ENCODE results near the gene DCST2. TPM values are rescaled to one million over a fixed set of nuclear protein-coding genes. Genes with fewer than 3 reads are reported as not detected.

DCST2 gene
- total and polyA plus RNA-seq, 2 donors (not counting 3 experiments of a cell fraction or from before 2014, with no cell fraction given): 0.29 to 0.51 TPM

DNA sequence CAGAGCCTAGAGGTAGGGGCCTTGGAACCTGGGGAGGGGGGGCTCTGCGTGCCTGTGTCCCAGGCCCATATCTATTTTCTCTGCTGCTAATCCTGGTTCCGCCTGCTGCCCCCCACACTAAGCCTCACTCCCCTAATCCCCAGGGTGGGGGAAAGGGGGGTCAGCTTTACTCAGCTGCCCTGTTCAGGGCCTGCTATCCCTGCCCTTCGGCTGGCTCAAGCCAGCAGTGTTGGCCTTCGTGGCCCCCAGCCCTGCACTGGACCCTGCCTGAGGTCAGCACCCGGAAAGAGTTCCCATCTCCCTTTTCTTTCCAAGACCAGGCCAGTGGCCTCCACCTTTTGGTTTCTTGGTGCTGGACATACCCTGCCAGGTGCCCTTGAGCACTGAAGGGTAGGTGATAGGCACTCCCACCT, 22.6 kb downstream of the DCST2 start:
- no TSS peak for BruUV-seq (replicated peaks)
- no peaks in the 10 kb centered on the region for H3K9me3 ChIP-seq (replicated peaks; ENCODE audit: control insufficient read depth, insufficient read depth, low read length)
- no peak overlapping the region for H3K27ac ChIP-seq (ENCODE audit: insufficient read depth, low read depth, low read length)
- no peaks in the 10 kb centered on the region for H3K4me1 ChIP-seq (ENCODE audit: control insufficient read depth, extremely low read depth, insufficient read depth, low read length)
- no peaks in the 10 kb centered on the region for H4K20me1 ChIP-seq (replicated peaks; ENCODE audit: control insufficient read depth, extremely low read depth, insufficient read depth, low read length)
- H3K4me3 ChIP-seq (replicated peaks in 1 of 3; ENCODE audit: insufficient read depth in 1 of 3, low read depth in 1 of 3, low read length in 3 of 3): no peak overlapping the region
- no peaks in the 10 kb centered on the region for H3K27me3 ChIP-seq (ENCODE audit: control insufficient read depth in 2 of 2, insufficient read depth in 2 of 2, low read length in 2 of 2)
- H3K4me2 ChIP-seq (ENCODE audit: insufficient read depth, low read length): no peak overlapping the region
- no peak overlapping the region for H3K9ac ChIP-seq (replicated peaks; ENCODE audit: extremely low read depth, insufficient read depth, low read length)
- FAIRE-seq (no peak), DNase-seq (ENCODE audit: low read depth, low spot score) (no peak)
- intact Hi-C loops (cut with micrococcal nuclease) (no loop called here), dilution Hi-C loops (cut with MboI; ENCODE audit: extremely low pct_ligation_motif_present, low sequenced_read_pairs) (no loop called here)
- H3K36me3 ChIP-seq (ENCODE audit: control insufficient read depth in 2 of 2, extremely low read depth in 1 of 2, insufficient read depth in 2 of 2, low read length in 2 of 2): peaks cover 0 to 12% of the 10 kb centered on the region in 2 experiments
- H2AFZ ChIP-seq (ENCODE audit: low read depth, low read length): no peak overlapping the region
- no peaks in the 10 kb centered on the region for H3K9me1 ChIP-seq (replicated peaks; ENCODE audit: control insufficient read depth, extremely low read depth, insufficient read depth, low read length)
- TF ChIP-seq GATA2 (IDR thresholded peaks at IDR 0.05; ENCODE audit: insufficient read depth, insufficient read length, low read depth, low read length) (no peak), MYC (IDR thresholded peaks at IDR 0.05; ENCODE audit: low read depth, low read length) (no peak), POLR2AphosphoS5 (IDR thresholded peaks at IDR 0.05; ENCODE audit: insufficient read depth, low read depth, low read length) (no peak), POLR2A (IDR thresholded peaks at IDR 0.05; ENCODE audit: low read depth, low read length) (no peak), JUN (IDR thresholded peaks at IDR 0.05; ENCODE audit: borderline replicate concordance, insufficient read depth, insufficient read length, low read depth) (no peak), EZH2 (IDR thresholded peaks at IDR 0.05; ENCODE audit: borderline replicate concordance, low read depth, low read length, severe bottlenecking) (no peak), FOS (IDR thresholded peaks at IDR 0.05; ENCODE audit: borderline replicate concordance, insufficient read depth, low read length) (no peak)
- TF ChIP-seq, protein P1, sequence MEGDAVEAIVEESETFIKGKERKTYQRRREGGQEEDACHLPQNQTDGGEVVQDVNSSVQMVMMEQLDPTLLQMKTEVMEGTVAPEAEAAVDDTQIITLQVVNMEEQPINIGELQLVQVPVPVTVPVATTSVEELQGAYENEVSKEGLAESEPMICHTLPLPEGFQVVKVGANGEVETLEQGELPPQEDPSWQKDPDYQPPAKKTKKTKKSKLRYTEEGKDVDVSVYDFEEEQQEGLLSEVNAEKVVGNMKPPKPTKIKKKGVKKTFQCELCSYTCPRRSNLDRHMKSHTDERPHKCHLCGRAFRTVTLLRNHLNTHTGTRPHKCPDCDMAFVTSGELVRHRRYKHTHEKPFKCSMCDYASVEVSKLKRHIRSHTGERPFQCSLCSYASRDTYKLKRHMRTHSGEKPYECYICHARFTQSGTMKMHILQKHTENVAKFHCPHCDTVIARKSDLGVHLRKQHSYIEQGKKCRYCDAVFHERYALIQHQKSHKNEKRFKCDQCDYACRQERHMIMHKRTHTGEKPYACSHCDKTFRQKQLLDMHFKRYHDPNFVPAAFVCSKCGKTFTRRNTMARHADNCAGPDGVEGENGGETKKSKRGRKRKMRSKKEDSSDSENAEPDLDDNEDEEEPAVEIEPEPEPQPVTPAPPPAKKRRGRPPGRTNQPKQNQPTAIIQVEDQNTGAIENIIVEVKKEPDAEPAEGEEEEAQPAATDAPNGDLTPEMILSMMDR (IDR thresholded peaks at IDR 0.05; ENCODE audit: extremely low read depth in 1 of 2, insufficient read depth in 1 of 2, low read depth in 1 of 2, low read length in 2 of 2): no peak
- TF ChIP-seq, protein P2, sequence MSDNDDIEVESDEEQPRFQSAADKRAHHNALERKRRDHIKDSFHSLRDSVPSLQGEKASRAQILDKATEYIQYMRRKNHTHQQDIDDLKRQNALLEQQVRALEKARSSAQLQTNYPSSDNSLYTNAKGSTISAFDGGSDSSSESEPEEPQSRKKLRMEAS (IDR thresholded peaks at IDR 0.05; ENCODE audit: insufficient read depth, insufficient read length): no peak
- CTCF ChIA-PET: no interaction called here
- POLR2A ChIA-PET: no interaction called here
- peaks cover 7% of the 10 kb centered on the region for H3K79me2 ChIP-seq (ENCODE audit: control insufficient read depth, insufficient read depth, low read length)

Measured in endothelial cell of umbilical vein (primary cell).